Daoy (cell line): ENCODE measurements around the gene CPXM2. TPM values are rescaled to one million over a fixed set of nuclear protein-coding genes. Genes with fewer than 3 reads are reported as not detected.
A peak's percentile ranks its signal among the peaks of the same experiment; 100 is the strongest.

Experiments
- DNase-seq: peaks from one replicate; pipeline ENCODE4 v3.0.0-alpha.2; 2015; ENCODE audit warnings: low read depth
- total RNA-seq: library from RNA; depleted of rRNA; stranded (reverse); fragments of >200 nt; shearing (Covaris generic); gene quantifications from 2 replicates; pipeline ENCODE4 v1.2.3, GENCODE V29; 2014; rRNA removed

CPXM2 gene
- total RNA-seq, result 4.9 and 8.6 TPM in 2 replicates

- DNase-seq, result peak; percentile 54
These were observed at the start of gene CPXM2 for GRCh38 chr10:123891144-123892071. TSS of gene CPXM2 (minus strand) at chr10:123891807. CDS start at chr10:123891659, 148 bp downstream.

GRCh38 chr10:123939591-123939990, 48.0 kb upstream of the CPXM2 start:
- DNase-seq, result no peak

GRCh38 chr10:123938890-123939289, 47.3 kb upstream of the CPXM2 start:
- DNase-seq, result no peak

- no peak for DNase-seq
These were observed 44.8 kb upstream of the CPXM2 start for GRCh38 chr10:123936426-123936825.

GRCh38 chr10:123935680-123936079, 44.1 kb upstream of the CPXM2 start:
- DNase-seq, result no peak

- no peak for DNase-seq
These were observed 43.2 kb upstream of the CPXM2 start for GRCh38 chr10:123934846-123935245.

GRCh38 chr10:123930340-123931001, 38.9 kb upstream of the CPXM2 start:
- peak; percentile 41 for DNase-seq

- no peak for DNase-seq
These were observed 38.2 kb upstream of the CPXM2 start for GRCh38 chr10:123929791-123930190.

- DNase-seq, result no peak
These were observed 36.8 kb upstream of the CPXM2 start for GRCh38 chr10:123928427-123928826.

- DNase-seq, result peak; percentile 40
These were observed 35.0 kb upstream of the CPXM2 start for GRCh38 chr10:123926401-123927264.

- DNase-seq, result no peak
These were observed 30.5 kb upstream of the CPXM2 start for GRCh38 chr10:123922126-123922525.

GRCh38 chr10:123916775-123917174, 25.2 kb upstream of the CPXM2 start:
- DNase-seq, result no peak

GRCh38 chr10:123913688-123914268, 22.2 kb upstream of the CPXM2 start:
- DNase-seq, result peak; percentile 19

- DNase-seq, result no peak
These were observed 21.3 kb upstream of the CPXM2 start for GRCh38 chr10:123912871-123913270.

- DNase-seq, result no peak
These were observed 20.9 kb upstream of the CPXM2 start for GRCh38 chr10:123912466-123912865.

GRCh38 chr10:123911866-123912265, 20.3 kb upstream of the CPXM2 start:
- DNase-seq, result no peak

GRCh38 chr10:123909866-123910265, 18.3 kb upstream of the CPXM2 start:
- DNase-seq, result no peak

- no peak for DNase-seq
These were observed 17.8 kb upstream of the CPXM2 start for GRCh38 chr10:123909426-123909825.

GRCh38 chr10:123908379-123908778, 16.8 kb upstream of the CPXM2 start:
- DNase-seq, result no peak

GRCh38 chr10:123906884-123907652, 15.5 kb upstream of the CPXM2 start:
- no peak for DNase-seq

GRCh38 chr10:123906296-123906695, 14.7 kb upstream of the CPXM2 start:
- DNase-seq, result no peak
